Tibial artery (tissue), 4 donors: Measurements from ENCODE around the gene TUBAL3.
A peak's percentile ranks its signal among the peaks of the same experiment; 100 is the strongest.

Source experiments
- DNase-seq, 2 donors: peaks; one replicate each; pipeline ENCODE4 v3.0.0-alpha.2; 2019
- H3K27ac ChIP-seq, 2 donors: fragments of 200-600 bp; sonication (generic) in 1 of 2; 1 replicate in 1 of 2; 2 replicates in 1 of 2; pipeline ENCODE4 v1.5.1; 2018 to 2019; ENCODE audit warnings: mild to moderate bottlenecking in 1 of 2
- H3K27me3 ChIP-seq, 2 donors: fragments of 200-600 bp; sonication (generic) in 1 of 2; one replicate each; pipeline versions ENCODE4 v1.5.1 to v1.6.0; 2016 to 2019
- H3K36me3 ChIP-seq, 3 donors: fragments of 200-600 bp; sonication (generic) in 2 of 3; one replicate each; pipeline ENCODE4 v1.5.1; 2016 to 2019; ENCODE audit warnings: mild to moderate bottlenecking in 2 of 3
- H3K4me1 ChIP-seq, 4 donors: fragments of 200-600 bp; sonication (generic) in 2 of 4; 1 replicate in 3 of 4; 2 replicates in 1 of 4; pipeline ENCODE4 v1.5.1; 2016 to 2019
- H3K4me3 ChIP-seq, 2 donors: fragments of 200-600 bp; sonication (generic) in 1 of 2; 1 replicate in 1 of 2; 2 replicates in 1 of 2; pipeline ENCODE4 v1.5.1; 2018 to 2019; ENCODE audit warnings: mild to moderate bottlenecking in 2 of 2
- H3K9me3 ChIP-seq, 3 donors: fragments of 200-600 bp; sonication (generic) in 1 of 3; one replicate each; pipeline ENCODE4 v1.5.1; 2016 to 2019
- intact Hi-C: fragments of 100-400 bp; cut with DNase I; formaldehyde crosslinking; loops from one replicate; pipeline ENCODE4 v1.15.0; 2023; ENCODE audit warnings: low total_unique reads
- TF ChIP-seq, protein P1 (sequence below), 2 experiments: fragments of 200-600 bp in 1 of 2; fragments of 450-650 bp in 1 of 2; IDR thresholded peaks; one replicate each; pipeline ENCODE4 v1.5.1; 2017 to 2019; ENCODE audit warnings: antibody characterized with exemption in 2 of 2, mild to moderate bottlenecking in 1 of 2, moderate library complexity in 1 of 2

TUBAL3 gene

GRCh38 chr10:5443429-5443828 is 38.8 kb upstream of the TUBAL3 start:
- Histone ChIP-seq H3K4me1 (peaks cover 0 to 44% (median 30%) of the 10 kb centered on the region in 4 donors), H3K27ac (no peak overlapping the region), H3K27me3 (no peaks in the 10 kb centered on the region), H3K36me3 (no peaks in the 10 kb centered on the region), H3K4me3 (no peak overlapping the region), H3K9me3 (no peaks in the 10 kb centered on the region)
- DNase-seq, result no peak
- intact Hi-C loops, result loop anchor here (5.0 to 10.0 kb wide), 3 partner anchors 241 to 429 kb away; partner anchors contain the start of genes GDI2 and TASOR2
- TF ChIP-seq, protein P1, sequence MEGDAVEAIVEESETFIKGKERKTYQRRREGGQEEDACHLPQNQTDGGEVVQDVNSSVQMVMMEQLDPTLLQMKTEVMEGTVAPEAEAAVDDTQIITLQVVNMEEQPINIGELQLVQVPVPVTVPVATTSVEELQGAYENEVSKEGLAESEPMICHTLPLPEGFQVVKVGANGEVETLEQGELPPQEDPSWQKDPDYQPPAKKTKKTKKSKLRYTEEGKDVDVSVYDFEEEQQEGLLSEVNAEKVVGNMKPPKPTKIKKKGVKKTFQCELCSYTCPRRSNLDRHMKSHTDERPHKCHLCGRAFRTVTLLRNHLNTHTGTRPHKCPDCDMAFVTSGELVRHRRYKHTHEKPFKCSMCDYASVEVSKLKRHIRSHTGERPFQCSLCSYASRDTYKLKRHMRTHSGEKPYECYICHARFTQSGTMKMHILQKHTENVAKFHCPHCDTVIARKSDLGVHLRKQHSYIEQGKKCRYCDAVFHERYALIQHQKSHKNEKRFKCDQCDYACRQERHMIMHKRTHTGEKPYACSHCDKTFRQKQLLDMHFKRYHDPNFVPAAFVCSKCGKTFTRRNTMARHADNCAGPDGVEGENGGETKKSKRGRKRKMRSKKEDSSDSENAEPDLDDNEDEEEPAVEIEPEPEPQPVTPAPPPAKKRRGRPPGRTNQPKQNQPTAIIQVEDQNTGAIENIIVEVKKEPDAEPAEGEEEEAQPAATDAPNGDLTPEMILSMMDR (IDR thresholded peaks at IDR 0.05), result no peak

GRCh38 chr10:5442990-5443370 is 38.4 kb upstream of the TUBAL3 start:
- intact Hi-C loops, result loop anchor here (5.0 to 10.0 kb wide), 3 partner anchors 242 to 429 kb away; partner anchors contain the start of genes GDI2 and TASOR2
- TF ChIP-seq, protein P1 (IDR thresholded peaks at IDR 0.05), result no peak
- peaks cover 0 to 46% (median 30%) of the 10 kb centered on the region in 4 donors for H3K4me1 ChIP-seq
- no peaks in the 10 kb centered on the region for H3K27me3 ChIP-seq
- no peak overlapping the region for H3K4me3 ChIP-seq
- no peak for DNase-seq
- H3K27ac ChIP-seq, result no peak overlapping the region
- H3K9me3 ChIP-seq, result no peaks in the 10 kb centered on the region
- H3K36me3 ChIP-seq, result no peaks in the 10 kb centered on the region

- DNase-seq, result no peak
- no peak overlapping the region for H3K4me3 ChIP-seq
- intact Hi-C loops, result loop anchor here (5.0 to 10.0 kb wide), 3 partner anchors 242 to 430 kb away; partner anchors contain the start of genes GDI2 and TASOR2
- no peak overlapping the region for H3K27ac ChIP-seq
- peaks cover 0 to 53% (median 30%) of the 10 kb centered on the region in 4 donors for H3K4me1 ChIP-seq
- no peaks in the 10 kb centered on the region for H3K27me3 ChIP-seq
- TF ChIP-seq, protein P1 (IDR thresholded peaks at IDR 0.05), result peak; percentile 71 to 83
- H3K36me3 ChIP-seq, result no peaks in the 10 kb centered on the region
- H3K9me3 ChIP-seq, result no peaks in the 10 kb centered on the region
These were observed 37.7 kb upstream of the TUBAL3 start for GRCh38 chr10:5442065-5442989.

DNA sequence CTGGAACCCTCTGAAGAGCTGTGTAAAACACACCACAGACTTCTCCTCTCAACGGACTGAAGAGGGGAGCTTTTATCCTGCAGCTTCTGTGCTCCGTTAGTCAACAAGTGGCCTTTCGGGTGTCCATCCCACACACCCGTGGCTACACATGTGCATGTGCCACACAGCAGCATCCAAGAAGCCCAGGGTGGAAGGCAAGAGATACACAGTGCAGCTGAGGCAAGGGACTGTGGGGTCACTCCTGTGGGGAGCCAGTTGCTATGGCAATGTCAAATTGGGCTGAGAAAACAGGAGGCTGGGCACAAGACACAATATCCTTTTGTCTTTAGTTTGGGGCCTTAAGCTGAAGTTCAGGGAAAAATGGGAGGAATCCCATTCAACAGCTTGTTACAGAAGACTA is 36.5 kb upstream of the TUBAL3 start:
- Histone ChIP-seq H3K27ac (no peak overlapping the region), H3K9me3 (no peaks in the 10 kb centered on the region), H3K4me1 (peaks cover 0 to 63% (median 30%) of the 10 kb centered on the region in 4 donors), H3K36me3 (no peaks in the 10 kb centered on the region), H3K4me3 (no peak overlapping the region), H3K27me3 (no peaks in the 10 kb centered on the region)
- TF ChIP-seq, protein P1 (IDR thresholded peaks at IDR 0.05), result no peak
- DNase-seq, result no peak
- intact Hi-C loops, result loop anchor here (5.0 to 10.0 kb wide), 3 partner anchors 244 to 431 kb away; partner anchors contain the start of genes GDI2 and TASOR2

GRCh38 chr10:5440206-5440605 is 35.6 kb upstream of the TUBAL3 start:
- Histone ChIP-seq H3K9me3 (no peaks in the 10 kb centered on the region), H3K4me3 (no peak overlapping the region), H3K27ac (no peak overlapping the region), H3K4me1 (peaks cover 0 to 61% (median 22%) of the 10 kb centered on the region in 4 donors), H3K27me3 (no peaks in the 10 kb centered on the region), H3K36me3 (no peaks in the 10 kb centered on the region)
- DNase-seq, result no peak
- intact Hi-C loops, result loop anchor here (5.0 to 10.0 kb wide), 3 partner anchors 245 to 432 kb away; partner anchors contain the start of genes GDI2 and TASOR2
- TF ChIP-seq, protein P1 (IDR thresholded peaks at IDR 0.05), result no peak
